GM12874 (cell line): ENCODE measurements around the gene NTHL1.
A peak's percentile ranks its signal among the peaks of the same experiment; 100 is the strongest.

Experiments
- CTCF ChIP-seq: IDR thresholded peaks from 2 replicates; pipeline ENCODE4 v1.5.1; 2011; ENCODE audit warnings: low read depth, mild to moderate bottlenecking, control low read depth, low read length, moderate library complexity; ENCODE audit not compliant: insufficient read depth

Gene NTHL1

GRCh38 chr16:2003827-2004641 is 43.6 kb downstream of the NTHL1 start:
- peak; percentile 98 for TF ChIP-seq CTCF

- TF ChIP-seq CTCF = no peak
Observed at GRCh38 chr16:2003231-2003826, 44.3 kb downstream of the NTHL1 start.

GRCh38 chr16:2002406-2003230 is 45.0 kb downstream of the NTHL1 start:
- no peak for TF ChIP-seq CTCF

- TF ChIP-seq CTCF = no peak
Observed at GRCh38 chr16:2001456-2002355, 45.9 kb downstream of the NTHL1 start.

- no peak for TF ChIP-seq CTCF
Observed at GRCh38 chr16:2001035-2001434, 46.6 kb downstream of the NTHL1 start.

- TF ChIP-seq CTCF = no peak
Observed at GRCh38 chr16:1999866-2000514, 47.6 kb downstream of the NTHL1 start.
